T-helper 9 cell (primary cell): ENCODE results near the gene PDIK1L.
A peak's percentile ranks its signal among the peaks of the same experiment; 100 is the strongest.

ENCODE experiments used
- DNase-seq: peaks from one replicate; pipeline ENCODE4 v3.0.0-alpha.2; 2020
- total RNA-seq, 2 donors: gene quantifications; one replicate each; lab custom pipeline; 2026; lab: John Stamatoyannopoulos, UW

PDIK1L gene
- total RNA-seq: 9.7 to 46.7 reads per million in 2 donors

- peak; percentile 95 for DNase-seq
Measured at GRCh38 chr1:26111530-26112406, at the start of gene PDIK1L. PDIK1L (plus strand) TSS chr1:26111824; CDS start chr1:26114309, 2,485 bp downstream.

DNA sequence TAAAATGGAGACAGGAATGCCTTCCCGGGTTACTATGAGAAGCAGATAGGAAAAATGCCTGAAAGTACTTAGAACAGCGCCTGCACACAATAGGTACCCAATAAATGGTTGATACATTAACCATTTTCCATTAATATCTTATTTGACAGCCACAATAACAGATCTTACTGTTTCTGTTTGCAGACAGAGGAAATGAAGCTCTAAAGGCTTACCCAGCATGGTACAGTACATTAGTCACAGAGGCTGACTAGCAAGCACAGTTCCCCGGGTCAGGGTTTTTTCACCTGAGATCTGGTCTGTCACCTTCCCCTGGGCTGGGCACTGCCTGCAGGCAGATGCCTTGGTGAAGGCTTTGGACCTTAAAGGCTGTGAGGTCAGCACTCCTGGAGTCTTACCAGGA lies 47.1 kb upstream of the PDIK1L start:
- no peak for DNase-seq

- no peak for DNase-seq
Measured at GRCh38 chr1:26066160-26066559, 45.5 kb upstream of the PDIK1L start.

DNA sequence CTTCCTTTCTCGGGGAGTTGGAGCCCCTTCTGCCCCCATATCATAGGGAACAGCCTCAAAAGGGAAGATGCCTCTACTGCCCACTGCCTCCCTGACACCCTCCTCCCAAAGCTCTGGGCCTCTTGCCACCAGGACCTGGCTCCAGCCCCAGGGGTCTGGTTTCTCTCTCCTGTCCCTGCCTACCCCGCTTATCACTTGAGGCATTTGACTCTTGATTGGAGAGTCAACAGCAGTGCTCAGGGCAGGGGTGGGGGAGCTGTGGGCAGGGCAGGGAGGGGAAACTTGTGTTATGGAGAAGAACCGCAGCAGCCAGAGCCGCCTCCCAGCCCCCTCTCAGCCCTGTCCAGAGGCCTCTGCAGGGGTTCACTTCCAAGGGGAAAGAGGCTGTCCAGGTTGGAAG lies 44.8 kb upstream of the PDIK1L start:
- no peak for DNase-seq

DNA sequence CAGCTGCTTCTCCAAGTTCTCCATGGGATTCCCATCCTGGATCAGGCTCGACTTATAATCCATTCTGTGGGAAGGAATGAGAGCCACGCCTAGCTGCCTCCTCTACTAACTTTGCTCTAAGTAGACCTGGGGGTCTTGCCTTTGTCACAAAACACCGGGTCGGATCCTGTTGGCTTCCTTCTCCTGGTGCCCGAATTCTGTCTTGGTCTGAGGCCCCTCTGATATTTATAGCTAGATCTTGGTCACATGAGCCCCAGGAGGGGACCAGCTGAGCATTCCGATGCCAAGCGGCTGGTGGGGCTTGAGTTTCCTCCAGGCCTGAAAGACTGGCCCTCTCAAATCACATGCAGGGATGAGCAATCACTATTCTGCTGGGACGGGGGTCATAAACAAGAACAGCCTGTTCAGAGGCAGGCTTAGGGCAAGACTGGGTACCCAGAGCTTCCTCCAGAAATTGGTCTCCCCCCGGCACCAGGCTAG lies 44.2 kb upstream of the PDIK1L start, which contains the start of gene TRIM63:
Gene TRIM63 (minus strand): TSS at position 199 of the 480 bp plus-strand sequence. CDS start 136 bp downstream, at position 63.
- DNase-seq: no peak

DNA sequence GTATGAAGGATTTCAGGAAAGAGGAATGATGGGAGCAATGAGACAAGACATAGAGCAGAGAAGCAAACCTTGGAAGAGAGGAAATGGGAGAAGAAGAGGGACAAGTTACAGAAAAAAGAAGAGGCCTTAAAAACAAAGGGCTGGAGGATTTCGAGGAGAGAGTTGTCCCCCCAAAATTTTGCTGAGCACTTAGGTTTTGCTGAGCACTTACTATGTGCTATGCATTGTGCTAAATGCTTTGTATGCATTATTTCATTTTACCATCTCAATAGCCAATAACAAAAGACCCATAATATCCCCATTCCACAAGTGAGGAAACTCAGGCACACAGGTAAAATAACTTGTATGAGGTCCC lies 41.7 kb upstream of the PDIK1L start:
- DNase-seq: no peak

GRCh38 chr1:26070296-26070962 lies 41.2 kb upstream of the PDIK1L start:
- DNase-seq: no peak

DNA sequence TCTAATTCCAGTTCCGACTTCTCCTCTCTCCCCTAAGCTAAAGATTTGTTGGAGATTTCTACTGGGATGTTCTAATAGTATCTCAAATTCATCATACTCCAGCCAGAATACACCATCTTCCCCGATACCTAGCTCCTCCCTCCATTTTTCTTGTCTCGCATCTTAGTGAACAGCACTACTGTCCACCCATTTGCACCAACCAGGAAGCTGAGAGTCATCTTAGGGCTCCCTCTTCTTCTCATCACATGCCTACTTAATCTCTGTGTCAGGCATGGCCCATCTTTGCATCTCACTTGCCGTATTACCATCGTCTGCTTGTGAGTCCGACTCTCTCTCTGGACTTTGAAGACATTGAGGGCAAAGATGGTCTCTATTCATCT lies 40.7 kb upstream of the PDIK1L start:
- DNase-seq: no peak

DNA sequence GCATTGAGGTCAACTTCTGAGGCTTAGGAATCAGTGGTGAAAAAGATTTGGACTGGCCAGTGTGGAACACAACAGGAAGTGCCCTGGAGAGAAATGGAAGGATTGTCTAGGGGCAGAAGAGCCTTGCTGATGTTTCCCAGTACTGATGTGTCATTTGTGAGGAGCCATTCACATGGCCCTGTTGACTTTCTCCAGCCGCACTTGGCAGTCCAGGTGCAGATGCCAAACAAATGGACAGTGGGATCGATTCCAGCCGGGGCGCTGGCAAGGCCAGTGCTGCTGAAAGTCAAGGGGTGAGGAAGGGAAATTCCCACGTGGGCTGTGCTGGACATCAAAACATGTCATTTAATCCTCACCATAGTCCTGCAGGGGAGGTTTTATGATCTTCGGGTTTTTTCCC lies 39.3 kb upstream of the PDIK1L start:
- no peak for DNase-seq

DNA sequence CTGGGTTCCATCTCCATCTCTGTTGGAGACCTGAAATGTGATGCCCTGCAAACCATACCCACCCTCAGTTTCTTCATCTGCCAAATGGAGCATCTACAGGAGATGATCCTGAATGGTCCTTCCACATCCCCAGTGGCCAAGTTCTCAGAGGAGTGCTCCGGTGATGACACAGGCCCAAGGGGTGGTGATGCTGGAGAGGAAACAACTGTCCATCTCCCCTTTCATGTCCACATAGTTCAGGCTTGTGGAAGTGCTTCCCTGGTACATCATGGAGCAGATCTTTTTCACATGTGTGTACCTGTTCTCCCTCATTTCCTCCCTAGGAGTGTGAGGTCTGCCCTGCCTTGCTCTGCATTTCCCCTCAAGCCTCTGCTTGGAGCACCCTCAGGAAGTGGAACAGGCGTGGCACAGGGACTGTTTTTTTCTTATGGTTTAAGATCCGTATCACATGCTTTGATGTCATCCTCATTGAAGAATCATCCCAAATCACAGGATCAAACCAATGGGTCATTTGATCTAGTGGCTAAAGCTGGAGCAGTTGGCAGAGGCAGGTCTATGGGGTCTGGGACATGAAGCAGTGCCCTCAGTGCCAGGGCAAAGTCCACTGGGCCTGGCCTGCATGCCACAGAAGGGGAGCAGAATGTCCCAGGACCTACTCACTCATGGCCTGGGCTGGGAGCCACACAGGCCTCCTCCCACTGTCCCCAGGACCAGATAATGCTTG lies 36.0 kb upstream of the PDIK1L start:
- DNase-seq: no peak

DNA sequence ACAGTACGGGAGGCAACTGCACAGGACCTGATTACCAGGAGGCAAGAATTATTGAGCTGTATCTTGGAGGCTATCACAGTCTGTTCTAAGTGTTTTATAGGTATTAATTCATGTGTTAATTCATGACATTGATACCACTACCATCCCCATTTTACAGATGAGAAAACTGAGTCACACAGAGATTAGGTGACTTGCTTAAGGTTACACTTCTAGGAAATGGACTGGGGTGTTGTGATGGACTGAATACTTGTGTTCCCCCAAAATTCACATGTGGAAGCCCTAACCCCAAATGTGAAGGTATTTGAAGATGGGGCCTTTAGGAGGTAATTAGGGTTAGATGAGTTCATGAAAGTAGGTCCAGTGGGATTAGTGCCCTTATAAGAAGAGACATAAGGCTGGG lies 34.1 kb upstream of the PDIK1L start:
- DNase-seq: no peak

DNA sequence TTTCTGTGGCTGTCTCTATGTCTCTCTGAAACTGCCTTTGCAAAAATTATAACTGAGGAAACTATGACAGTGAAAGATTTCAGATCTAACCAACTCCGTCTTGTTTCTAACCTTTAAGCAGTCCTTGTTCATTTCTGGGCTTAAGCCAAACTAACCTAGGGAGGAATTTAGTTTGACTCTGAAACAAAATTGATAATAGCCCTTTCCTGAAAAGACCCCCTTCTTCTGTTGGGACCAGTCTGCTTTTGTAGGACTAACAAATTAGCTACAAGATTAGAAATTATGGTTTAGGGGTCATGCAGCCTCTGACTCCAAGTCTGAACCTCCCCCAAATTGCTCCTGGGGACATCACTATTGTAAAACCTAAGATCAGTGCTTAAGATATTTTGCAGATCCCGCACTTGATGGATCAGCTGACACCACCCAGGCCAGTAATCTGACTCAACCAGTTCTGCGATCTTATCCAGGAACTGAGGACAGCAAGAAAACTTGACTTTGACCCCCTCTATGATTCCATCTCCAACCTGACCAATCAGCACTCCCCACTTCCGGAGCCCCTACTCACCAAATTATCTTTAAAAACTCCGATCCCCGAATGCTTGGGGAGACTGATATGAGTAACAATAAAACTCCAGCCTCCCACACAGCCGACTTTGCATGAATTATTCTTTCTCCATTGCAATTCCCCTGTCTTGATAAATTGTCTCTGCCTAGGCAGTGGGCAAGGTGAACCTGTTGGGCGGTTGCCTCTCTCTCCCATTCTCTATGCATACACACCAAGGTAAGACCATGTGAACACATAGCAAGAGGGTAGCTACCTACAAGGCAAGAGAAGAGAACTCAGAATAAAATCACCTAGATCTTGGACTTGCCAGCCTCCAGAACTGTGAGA lies 33.1 kb upstream of the PDIK1L start:
- no peak for DNase-seq

GRCh38 chr1:26079178-26079563 lies 32.5 kb upstream of the PDIK1L start:
- no peak for DNase-seq

DNA sequence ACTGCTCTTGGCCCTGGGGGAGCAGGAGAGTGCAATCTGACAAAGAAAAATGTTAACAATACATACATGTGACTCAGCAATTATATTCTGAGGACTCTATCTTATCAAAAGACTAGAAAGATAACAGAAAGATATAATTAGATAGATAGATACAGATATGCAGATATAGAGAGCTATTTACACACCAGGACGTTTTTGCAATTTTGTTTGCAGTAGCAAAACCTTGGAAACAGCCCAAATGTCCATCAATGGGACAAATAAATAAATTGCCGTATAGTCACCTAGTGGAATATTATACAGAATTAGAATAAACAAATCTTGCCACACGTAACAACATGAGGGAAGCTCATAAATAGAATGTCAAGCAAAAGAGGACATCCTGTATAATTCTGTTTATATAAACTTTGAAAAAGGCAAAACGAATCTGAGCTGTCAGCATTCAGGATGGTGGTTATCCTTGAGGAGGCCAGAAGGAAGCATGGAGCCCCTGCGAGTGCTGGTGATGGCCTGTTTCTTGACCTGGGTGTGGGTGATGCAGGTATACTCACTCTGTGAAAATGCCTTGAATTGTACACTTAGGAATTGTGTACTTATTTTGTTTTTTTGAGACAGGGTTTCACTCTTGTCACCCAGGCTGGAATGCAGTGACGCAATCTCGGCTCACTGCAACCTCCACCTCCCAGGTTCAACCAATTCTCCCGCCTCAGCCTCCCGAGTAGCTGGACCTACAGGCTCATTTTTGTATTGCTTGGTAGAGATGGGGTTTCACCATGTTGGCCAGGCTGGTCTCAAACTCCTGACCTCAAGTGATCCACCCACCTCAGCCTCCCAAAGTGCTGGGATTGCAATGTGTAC lies 31.4 kb upstream of the PDIK1L start:
- DNase-seq: no peak

DNA sequence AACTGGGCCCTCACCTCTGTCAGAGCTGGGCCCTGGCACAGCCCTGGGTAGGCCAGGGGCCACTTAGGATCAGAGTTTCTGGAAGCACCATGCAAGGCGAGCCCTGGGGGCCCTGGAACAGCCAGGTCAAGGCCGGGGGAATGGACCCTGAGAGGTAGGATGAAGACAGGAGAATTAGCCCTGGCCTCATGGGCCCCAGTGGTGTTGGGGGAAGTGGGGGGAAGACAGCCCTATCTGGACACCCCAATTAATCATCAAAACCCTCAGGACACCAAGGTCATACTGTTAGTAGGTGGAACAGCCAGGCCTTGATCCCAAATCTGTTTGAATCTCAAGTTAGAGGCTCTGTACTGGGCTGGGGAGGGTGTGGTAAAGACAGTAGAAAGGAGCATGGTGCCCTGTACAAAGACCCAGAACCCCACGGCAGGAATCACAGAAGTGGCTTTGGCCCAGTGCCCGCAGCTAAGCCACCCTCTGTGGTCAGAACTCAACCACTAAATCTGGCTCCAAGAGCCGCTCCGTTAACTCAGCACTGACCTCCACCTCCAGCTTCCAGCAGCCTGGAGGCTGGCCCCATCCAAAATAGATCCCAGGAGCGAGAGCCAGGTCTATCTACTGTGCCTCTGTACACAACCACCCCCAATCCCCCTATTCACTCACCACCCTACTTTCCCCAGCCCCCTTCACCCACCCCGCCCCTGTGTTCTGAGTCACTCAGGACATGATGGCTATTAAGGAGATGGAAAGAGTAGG lies 30.2 kb upstream of the PDIK1L start:
- DNase-seq: no peak

GRCh38 chr1:26082020-26082350 lies 29.6 kb upstream of the PDIK1L start:
- no peak for DNase-seq

DNA sequence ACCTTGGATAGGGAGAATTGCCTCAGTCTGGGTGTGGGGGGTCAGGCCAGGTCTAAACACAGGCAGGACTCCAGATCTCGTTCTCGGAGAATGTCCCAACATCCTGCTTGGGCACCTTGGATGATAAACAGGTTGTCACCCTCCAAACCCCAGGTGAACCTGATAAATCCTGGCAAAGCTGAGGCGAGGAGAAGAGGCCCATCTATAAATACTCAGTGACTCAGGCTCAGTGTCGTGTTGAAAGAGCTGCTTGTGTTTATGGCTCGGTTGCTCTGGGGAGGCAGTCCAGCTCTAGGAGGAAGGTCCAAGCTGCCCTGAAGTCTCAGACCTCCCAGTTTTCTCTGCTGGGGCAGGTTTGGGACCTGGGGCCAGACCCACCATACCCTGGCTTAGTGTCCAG lies 28.4 kb upstream of the PDIK1L start:
- no peak for DNase-seq

DNA sequence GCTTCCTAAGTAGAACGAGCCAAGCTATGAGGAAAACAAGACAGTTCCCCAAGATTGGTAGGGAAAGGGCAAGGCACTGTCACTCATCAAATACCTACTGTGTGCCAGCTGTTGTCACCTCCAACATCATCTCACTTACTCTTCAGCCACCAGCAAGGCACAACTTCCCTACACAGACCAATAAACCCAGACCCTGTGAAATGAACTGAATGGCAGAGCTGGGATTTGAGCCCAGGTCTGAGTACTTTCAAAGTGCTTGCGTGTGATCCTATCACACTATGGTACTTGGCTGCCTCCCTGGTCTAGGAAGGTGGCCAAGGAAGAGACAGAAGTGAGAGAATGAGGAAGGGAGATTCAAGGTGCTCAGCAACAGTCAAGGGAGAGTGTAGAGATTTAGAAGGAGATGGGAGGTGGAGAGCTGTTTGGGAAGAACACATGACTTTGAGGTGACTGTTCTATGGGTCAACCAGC lies 27.5 kb upstream of the PDIK1L start:
- DNase-seq: no peak

DNA sequence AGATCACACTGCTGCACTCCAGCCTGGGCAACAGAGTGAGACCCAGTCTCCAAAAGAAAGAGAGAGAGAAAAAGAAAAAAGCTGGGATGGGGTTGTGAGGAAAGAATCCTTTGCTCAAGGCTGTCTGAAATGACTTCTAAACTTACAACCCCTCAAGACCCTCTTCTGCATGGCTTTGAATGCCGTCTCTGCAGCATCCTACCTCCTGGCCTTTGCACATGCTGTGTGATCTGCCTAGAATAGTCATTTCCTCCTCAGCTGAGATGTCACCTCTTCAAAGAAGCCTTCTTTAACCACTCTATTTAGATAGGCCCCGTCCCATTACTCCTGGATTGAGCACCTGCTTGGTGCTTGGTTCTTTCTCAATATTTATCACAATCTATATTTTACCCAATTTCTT lies 26.8 kb upstream of the PDIK1L start:
- no peak for DNase-seq

DNA sequence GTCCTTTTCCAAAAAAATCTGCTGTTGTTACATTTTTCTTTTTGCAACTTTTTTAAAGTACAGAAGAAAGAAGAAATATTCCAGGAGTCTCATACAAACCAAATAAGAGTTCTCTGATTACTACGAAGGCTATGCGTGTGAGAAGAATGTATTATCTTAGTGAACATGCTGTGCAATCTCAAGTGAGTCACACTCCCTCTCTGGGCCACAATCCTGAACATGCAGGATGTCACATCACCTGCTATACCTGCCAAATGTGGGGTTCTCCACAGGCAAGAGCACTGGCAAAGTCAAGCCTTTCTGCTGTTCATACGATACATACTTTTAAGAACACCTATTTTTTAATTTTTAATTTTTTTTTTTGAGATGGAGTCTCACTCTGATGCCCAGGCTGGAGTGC lies 22.5 kb upstream of the PDIK1L start:
- no peak for DNase-seq

- DNase-seq: no peak
Measured at GRCh38 chr1:26090893-26091292, 20.7 kb upstream of the PDIK1L start.
